HepG2 (cell line): ENCODE data around the gene SAA2. TPM values are rescaled to one million over a fixed set of nuclear protein-coding genes. Genes with fewer than 3 reads are reported as not detected.
A peak's percentile ranks its signal among the peaks of the same experiment; 100 is the strongest.
"Not testable (repeated sequence)": the region's sequence is repeated elsewhere in the genome, so short reads cannot be mapped to it uniquely, and the experiment has no call there.

Source experiments
- ATAC-seq: fragments of 200-7000 bp; cut with Tn5 transposase; 3 replicates; pipeline ENCODE4 v1.9.1; 2020; ENCODE audit warnings: mild to moderate bottlenecking, moderate library complexity
- BruUV-seq: library from RNA; stranded (reverse); fragments of 400-500 nt; replicated peaks from 2 replicates; lab custom pipeline; 2021; lab: Mats Ljungman, UMichigan
- CTCF ChIA-PET: fragments of 300-600 bp; formaldehyde crosslinking; extraction: SDS; loops from one replicate; lab custom pipeline; 2021; ENCODE audit warnings: low total read pairs, inconsistent platforms, low intra/inter-chr PET ratio; lab: Yijun Ruan, JAX
- POLR2A ChIA-PET: fragments of 350-600 bp; sonication (Branson Sonifier 250); formaldehyde crosslinking; loops from one replicate; lab custom pipeline; 2020; ENCODE audit warnings: antibody characterized with exemption, inconsistent platforms; lab: Yijun Ruan, JAX
- DNase-seq: peaks from one replicate; pipeline ENCODE4 v3.0.0-alpha.2; 2015; ENCODE audit warnings: low spot score
- FAIRE-seq: peaks from 3 replicates; lab custom pipeline; 2011; peaks lifted over from hg19 to GRCh38; lab: Jason Lieb, UNC
- H2AFZ ChIP-seq: one replicate; pipeline ENCODE4 v1.6.1; 2011; ENCODE audit warnings: low read length, inconsistent platforms
- H3K27ac ChIP-seq: fragments of 300-600 bp; 3 replicates; pipeline ENCODE4 v1.8.0; 2011; ENCODE audit warnings: mixed run types, mild to moderate bottlenecking, mixed read lengths, low read length, inconsistent platforms; ENCODE audit not compliant: insufficient read depth; ENCODE audit errors: extremely low read length
- H3K27me3 ChIP-seq, 2 experiments: fragments of 200-600 bp in 1 of 2; 2 replicates in 1 of 2; 3 replicates in 1 of 2; pipeline versions ENCODE4 v1.6.0 to v1.8.0; 2011; ENCODE audit warnings: low read length in 2 of 2, mild to moderate bottlenecking in 2 of 2, moderate library complexity in 2 of 2, inconsistent platforms in 1 of 2; ENCODE audit not compliant: insufficient read depth in 2 of 2, control insufficient read depth in 1 of 2
- H3K36me3 ChIP-seq, 2 experiments: fragments of 200-600 bp in 1 of 2; replicated peaks in 1 of 2; 2 replicates in 1 of 2; 3 replicates in 1 of 2; pipeline versions ENCODE4 v1.5.1 to v1.8.0; 2011; ENCODE audit warnings: low read length in 2 of 2, inconsistent platforms in 1 of 2; ENCODE audit not compliant: insufficient read depth in 2 of 2, control insufficient read depth in 1 of 2
- H3K4me1 ChIP-seq: 2 replicates; pipeline ENCODE4 v1.5.1; 2012; ENCODE audit warnings: low read length, inconsistent platforms; ENCODE audit not compliant: insufficient read depth
- H3K4me2 ChIP-seq: 2 replicates; pipeline ENCODE4 v1.6.0; 2011; ENCODE audit warnings: low read depth, low read length, inconsistent platforms
- H3K4me3 ChIP-seq, 3 experiments: fragments of 200-600 bp in 1 of 3; sonication (generic), shearing (Covaris generic) in 1 of 3; replicated peaks in 1 of 3; 2 replicates each; pipeline ENCODE4 v1.5.1; 2011 to 2016; ENCODE audit warnings: low read length in 3 of 3, inconsistent platforms in 2 of 3, low read depth in 2 of 3, mild to moderate bottlenecking in 2 of 3, control low read depth in 1 of 3, mixed read lengths in 1 of 3; ENCODE audit not compliant: insufficient read depth in 1 of 3
- H3K79me2 ChIP-seq: one replicate; pipeline ENCODE4 v1.6.1; 2011; ENCODE audit warnings: low read length, inconsistent platforms; ENCODE audit not compliant: insufficient read depth
- H3K9ac ChIP-seq: 2 replicates; pipeline ENCODE4 v1.6.0; 2011; ENCODE audit warnings: mild to moderate bottlenecking, low read depth, low read length, inconsistent platforms; ENCODE audit not compliant: insufficient read depth
- H3K9me3 ChIP-seq: 2 replicates; pipeline ENCODE4 v1.5.1; 2012; ENCODE audit warnings: mild to moderate bottlenecking, low read length
- H4K20me1 ChIP-seq: 2 replicates; pipeline ENCODE4 v1.6.0; 2011; ENCODE audit warnings: inconsistent platforms, mild to moderate bottlenecking, low read length, moderate library complexity; ENCODE audit not compliant: insufficient read depth
- BCL6 ChIP-seq: IDR thresholded peaks from 2 replicates; pipeline ENCODE4 v1.6.1; 2016; ENCODE audit warnings: missing genetic modification reagents, missing compliant biosample characterization
- CEBPB ChIP-seq: IDR thresholded peaks from 2 replicates; pipeline ENCODE4 v1.6.1; 2011; ENCODE audit warnings: low read depth, low read length, improper control_type of control experiment, borderline replicate concordance
- CEBPG ChIP-seq: IDR thresholded peaks from 2 replicates; pipeline ENCODE4 v1.6.1; 2016
- HNF4G ChIP-seq, 2 experiments: sonication (generic) in 1 of 2; formaldehyde crosslinking in 1 of 2; IDR thresholded peaks; 2 replicates each; pipeline versions ENCODE4 v1.4.0 to v1.6.1; 2011 to 2020; ENCODE audit warnings: borderline replicate concordance in 2 of 2, low read depth in 2 of 2, mild to moderate bottlenecking in 2 of 2, low read length in 1 of 2, missing genetic modification reagents in 1 of 2, moderate library complexity in 1 of 2
- SALL1 ChIP-seq: sonication (generic); formaldehyde crosslinking; IDR thresholded peaks from 2 replicates; pipeline ENCODE4 v1.8.0; 2022; ENCODE audit warnings: mild to moderate bottlenecking, missing genetic modification reagents
- TEAD3 ChIP-seq: optimal IDR thresholded peaks from 2 replicates; pipeline ENCODE3; 2016; ENCODE audit warnings: borderline replicate concordance
- ZNF317 ChIP-seq: sonication (generic); formaldehyde crosslinking; IDR thresholded peaks from 2 replicates; pipeline ENCODE4 v1.5.0; 2020; ENCODE audit warnings: mild to moderate bottlenecking, missing genetic modification reagents
- WGBS: methylation state at CpG from one replicate; pipeline ENCODE4 v1.1.6; 2017; ENCODE audit warnings: low lambda C conversion rate; 5-methylcytosine and 5-hydroxymethylcytosine counted together
- in situ Hi-C: cut with HindIII; loops from 2 replicates; pipeline ENCODE4 v1.10.0; 2017; ENCODE audit warnings: low pct_unique_long_range_greater_than_20kb; ENCODE audit not compliant: extremely low pct_ligation_motif_present
- intact Hi-C: fragments of 100-400 bp; cut with micrococcal nuclease; formaldehyde crosslinking; loops from one replicate; pipeline ENCODE4 v1.10.0; 2022; ENCODE audit not compliant: unreplicated experiment
- polyA plus RNA-seq, 8 experiments: library from polyadenylated mRNA; depleted of rRNA in 3 of 8; stranded (reverse) in 7 of 8; unstranded in 1 of 8; fragments of >200 nt; fragmentation: Illumina TruSeq in 4 of 8; extraction: Trizol in 4 of 8; gene quantifications; 2 replicates each; pipeline versions ENCODE4 v1.2.1 to v1.2.3, GENCODE V29; 2011 to 2016; ENCODE audit warnings: low read depth in 4 of 8, missing spikeins in 1 of 8, mixed read lengths in 1 of 8; ENCODE audit not compliant: insufficient read depth in 1 of 8
- total RNA-seq, 5 experiments: library from RNA; depleted of rRNA; stranded (reverse); fragments of >200 nt; fragmentation: Illumina TruSeq; extraction: Trizol; gene quantifications; 2 replicates each; pipeline ENCODE4 v1.2.3, GENCODE V29; 2016; ENCODE audit warnings: low read depth in 1 of 5
- TF ChIP-seq, protein P1 (sequence below): IDR thresholded peaks from 2 replicates; pipeline ENCODE4 v1.6.1; 2016; ENCODE audit warnings: missing compliant biosample characterization, missing genetic modification reagents, borderline replicate concordance
- TF ChIP-seq, protein P2 (sequence below): IDR thresholded peaks from 2 replicates; pipeline ENCODE4 v1.4.0; 2020; ENCODE audit warnings: mild to moderate bottlenecking, missing genetic modification reagents

Gene SAA2
- total and polyA plus RNA-seq, 2 of the 13 experiments (the other 11 are each of a cell fraction or from before 2014, with no cell fraction given) = 0.27 TPM; not detected in 1

DNA sequence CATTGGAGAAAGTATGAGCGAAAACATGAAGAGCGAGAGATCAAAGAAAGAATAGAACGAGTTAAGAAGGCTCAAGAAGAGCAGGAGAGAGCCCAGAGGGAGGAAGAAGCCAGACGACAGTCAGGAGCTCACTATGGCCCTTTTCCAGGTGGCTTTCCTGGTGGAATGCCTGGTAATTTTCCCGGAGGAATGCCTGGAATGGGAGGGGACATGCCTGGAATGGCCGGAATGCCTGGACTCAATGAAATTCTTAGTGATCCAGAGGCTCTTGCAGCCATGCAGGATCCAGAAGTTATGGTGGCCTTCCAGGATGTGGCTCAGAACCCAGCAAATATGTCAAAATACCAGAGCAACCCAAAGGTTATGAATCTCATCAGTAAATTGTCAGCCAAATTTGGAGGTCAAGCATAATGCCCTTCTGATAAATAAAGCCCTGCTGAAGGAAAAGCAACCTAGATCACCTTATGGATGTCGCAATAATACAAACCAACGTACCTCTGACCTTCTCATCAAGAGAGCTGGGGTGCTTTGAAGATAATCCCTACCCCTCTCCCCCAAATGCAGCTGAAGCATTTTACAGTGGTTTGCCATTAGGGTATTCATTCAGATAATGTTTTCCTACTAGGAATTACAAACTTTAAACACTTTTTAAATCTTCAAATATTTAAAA lies 14.3 kb upstream of the SAA2 start:
- FAIRE-seq; H2AFZ ChIP-seq; H3K79me2 ChIP-seq; H4K20me1 ChIP-seq; H3K36me3 ChIP-seq; H3K9me3 ChIP-seq; H3K4me3 ChIP-seq; ATAC-seq; CTCF ChIA-PET; BruUV-seq; H3K27me3 ChIP-seq; in situ Hi-C loops; intact Hi-C loops; H3K9ac ChIP-seq; H3K27ac ChIP-seq; TF ChIP-seq HNF4G (CRISPR knock-in tag; IDR thresholded peaks at IDR 0.05; ENCODE audit: borderline replicate concordance, low read depth): not testable (repeated sequence)
- peak; percentile 52 for DNase-seq
- peaks cover 66% of the 10 kb centered on the region for H3K4me1 ChIP-seq
- H3K4me2 ChIP-seq = peak overlapping the region; percentile 44
- WGBS = 32% methylated on average over 8 of the region's 8 CpGs
- POLR2A ChIA-PET = interaction anchor here (0.9 kb wide), 1 partner anchor 32 kb away, joined by 3 read pairs; no protein-coding TSS in a partner anchor
- TF ChIP-seq BCL6 (CRISPR knock-in tag) (0 out of 2 replicates have a peak, but pooled peaks have one; percentile 22), ZNF317 (0 out of 2 replicates have a peak, but pooled peaks have one; percentile 29), CEBPG (CRISPR knock-in tag) (peak; percentile 49), SALL1 (CRISPR knock-in tag) (peak; percentile 36; the same call in 1 of the 2 replicates), CEBPB (peak; percentile 66), HNF4G (IDR thresholded peaks at IDR 0.05; ENCODE audit: borderline replicate concordance, low read depth, low read length) (peak; percentile 71), TEAD3 (CRISPR knock-in tag) (peak; percentile 98)
- TF ChIP-seq, protein P1, sequence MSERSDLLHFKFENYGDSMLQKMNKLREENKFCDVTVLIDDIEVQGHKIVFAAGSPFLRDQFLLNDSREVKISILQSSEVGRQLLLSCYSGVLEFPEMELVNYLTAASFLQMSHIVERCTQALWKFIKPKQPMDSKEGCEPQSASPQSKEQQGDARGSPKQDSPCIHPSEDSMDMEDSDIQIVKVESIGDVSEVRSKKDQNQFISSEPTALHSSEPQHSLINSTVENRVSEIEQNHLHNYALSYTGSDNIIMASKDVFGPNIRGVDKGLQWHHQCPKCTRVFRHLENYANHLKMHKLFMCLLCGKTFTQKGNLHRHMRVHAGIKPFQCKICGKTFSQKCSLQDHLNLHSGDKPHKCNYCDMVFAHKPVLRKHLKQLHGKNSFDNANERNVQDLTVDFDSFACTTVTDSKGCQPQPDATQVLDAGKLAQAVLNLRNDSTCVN (CRISPR knock-in tag) = peak; percentile 86; the same call in 1 of the 2 replicates
- TF ChIP-seq, protein P2, sequence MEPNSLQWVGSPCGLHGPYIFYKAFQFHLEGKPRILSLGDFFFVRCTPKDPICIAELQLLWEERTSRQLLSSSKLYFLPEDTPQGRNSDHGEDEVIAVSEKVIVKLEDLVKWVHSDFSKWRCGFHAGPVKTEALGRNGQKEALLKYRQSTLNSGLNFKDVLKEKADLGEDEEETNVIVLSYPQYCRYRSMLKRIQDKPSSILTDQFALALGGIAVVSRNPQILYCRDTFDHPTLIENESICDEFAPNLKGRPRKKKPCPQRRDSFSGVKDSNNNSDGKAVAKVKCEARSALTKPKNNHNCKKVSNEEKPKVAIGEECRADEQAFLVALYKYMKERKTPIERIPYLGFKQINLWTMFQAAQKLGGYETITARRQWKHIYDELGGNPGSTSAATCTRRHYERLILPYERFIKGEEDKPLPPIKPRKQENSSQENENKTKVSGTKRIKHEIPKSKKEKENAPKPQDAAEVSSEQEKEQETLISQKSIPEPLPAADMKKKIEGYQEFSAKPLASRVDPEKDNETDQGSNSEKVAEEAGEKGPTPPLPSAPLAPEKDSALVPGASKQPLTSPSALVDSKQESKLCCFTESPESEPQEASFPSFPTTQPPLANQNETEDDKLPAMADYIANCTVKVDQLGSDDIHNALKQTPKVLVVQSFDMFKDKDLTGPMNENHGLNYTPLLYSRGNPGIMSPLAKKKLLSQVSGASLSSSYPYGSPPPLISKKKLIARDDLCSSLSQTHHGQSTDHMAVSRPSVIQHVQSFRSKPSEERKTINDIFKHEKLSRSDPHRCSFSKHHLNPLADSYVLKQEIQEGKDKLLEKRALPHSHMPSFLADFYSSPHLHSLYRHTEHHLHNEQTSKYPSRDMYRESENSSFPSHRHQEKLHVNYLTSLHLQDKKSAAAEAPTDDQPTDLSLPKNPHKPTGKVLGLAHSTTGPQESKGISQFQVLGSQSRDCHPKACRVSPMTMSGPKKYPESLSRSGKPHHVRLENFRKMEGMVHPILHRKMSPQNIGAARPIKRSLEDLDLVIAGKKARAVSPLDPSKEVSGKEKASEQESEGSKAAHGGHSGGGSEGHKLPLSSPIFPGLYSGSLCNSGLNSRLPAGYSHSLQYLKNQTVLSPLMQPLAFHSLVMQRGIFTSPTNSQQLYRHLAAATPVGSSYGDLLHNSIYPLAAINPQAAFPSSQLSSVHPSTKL (CRISPR knock-in tag) = peak; percentile 67
